NCI-H1092 treated with DMSO at 0.1 percent for 48 hours (cell line): ENCODE results near the gene ARF3.

Experiments used
- DNase-seq: peaks from one replicate; lab custom pipeline; 2025; lab: John Stamatoyannopoulos, UW

The ARF3 gene

DNA sequence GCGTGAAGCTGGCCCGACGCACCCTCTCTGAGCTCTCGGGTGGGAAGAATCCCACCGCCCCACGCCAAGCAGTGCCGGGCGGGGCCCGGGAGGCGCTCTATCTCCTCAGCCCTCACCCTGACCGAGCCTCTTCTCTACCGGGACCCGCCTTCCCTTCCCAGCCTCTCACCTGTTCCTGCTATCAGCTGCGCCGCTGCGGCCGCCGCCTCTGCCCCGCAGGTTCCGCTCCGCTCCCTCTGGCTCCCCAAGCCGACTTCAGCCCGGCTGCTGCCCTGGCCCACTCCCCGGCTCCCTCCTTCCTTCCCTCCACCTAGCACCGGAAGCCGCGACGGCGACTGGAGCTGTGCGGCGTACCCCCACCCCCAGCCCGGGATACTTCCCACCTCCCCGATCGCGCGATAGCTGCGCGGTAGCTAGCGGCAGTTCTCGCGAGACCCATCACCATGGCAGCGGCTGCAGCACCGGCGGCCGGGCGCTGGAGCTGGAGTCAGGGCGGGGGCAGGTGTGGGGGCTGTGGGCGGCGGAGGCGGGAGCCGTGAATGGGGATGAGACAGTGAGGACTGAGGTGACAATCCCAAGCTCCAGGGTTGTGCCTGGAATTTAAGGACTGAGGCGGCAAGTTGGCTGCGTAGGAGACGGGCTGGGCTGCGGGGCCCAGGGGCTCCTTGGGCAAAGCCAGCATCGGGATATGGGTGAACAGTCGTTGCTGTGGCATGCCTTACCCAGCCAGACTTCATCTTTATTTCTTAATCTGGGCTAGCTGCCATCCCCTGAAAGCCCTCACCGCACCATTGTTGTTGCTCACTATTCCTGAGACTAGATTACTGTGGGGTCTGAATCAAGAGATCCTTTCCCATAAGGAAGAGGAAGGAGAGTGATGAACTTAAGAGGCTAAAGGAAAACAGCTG lies at the start of gene ARF3:
Gene ARF3, minus strand, starts transcription at position 347 of the 908 bp plus-strand sequence. CDS start 16,392 bp downstream, outside the sequence.
- peak; percentile 91 for DNase-seq

DNA sequence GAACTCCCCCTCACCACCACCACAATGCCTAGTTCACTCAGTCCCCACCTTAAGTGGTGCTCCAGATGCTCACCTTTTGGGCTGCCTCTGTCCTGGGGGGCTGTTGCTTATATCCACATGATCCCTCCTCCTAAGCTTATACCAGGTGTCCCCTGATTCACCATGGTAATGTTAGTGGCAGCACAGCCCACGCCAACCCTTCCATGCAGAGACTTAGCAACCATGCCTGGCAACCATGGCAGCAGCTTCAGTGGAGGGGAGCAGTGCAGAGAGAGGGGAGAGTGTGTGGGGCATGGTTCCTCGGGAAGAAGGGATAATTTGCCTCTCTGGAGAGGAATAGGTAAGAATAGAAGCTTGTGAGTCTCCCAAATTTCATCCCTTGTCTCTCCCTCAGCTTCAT lies 43.1 kb upstream of the ARF3 start:
- DNase-seq, result no peak

DNA sequence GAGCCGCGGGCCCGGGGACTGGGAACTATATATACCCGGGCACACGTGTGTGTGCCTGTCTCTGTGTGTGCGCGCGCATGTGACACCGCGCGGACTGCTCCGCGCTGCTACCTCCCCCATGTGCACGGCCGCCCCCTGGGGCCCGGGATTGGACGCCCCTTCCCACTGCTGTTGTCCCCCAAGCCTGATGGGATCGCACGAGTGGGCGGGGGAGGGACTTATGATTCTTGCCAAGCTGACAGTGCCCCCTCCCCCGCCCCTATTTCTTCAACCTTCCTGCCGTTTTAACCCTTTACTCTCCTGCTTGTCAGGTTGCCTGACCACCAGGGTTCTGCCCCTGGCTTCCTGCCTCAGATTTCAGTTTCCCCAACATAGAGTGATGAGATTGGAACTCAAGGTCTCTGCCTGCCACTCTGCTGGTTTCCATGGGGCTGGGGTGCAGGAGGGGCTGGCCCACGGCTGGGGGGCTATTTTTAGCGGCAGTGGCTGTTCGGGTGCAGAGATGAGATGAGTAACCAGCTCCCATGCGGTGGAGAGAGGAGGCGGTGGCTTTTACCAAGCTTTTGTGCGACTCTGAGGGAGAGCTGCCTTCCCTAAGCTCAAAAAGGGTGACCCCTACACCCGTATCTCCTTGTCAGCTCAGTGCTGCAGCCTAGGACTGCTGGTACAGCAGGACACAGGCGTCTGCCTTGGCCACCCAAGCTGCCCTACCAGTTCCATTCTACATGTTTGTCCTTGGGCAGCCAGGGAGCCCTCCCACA lies 42.3 kb upstream of the ARF3 start, which contains the start of gene DDN:
Gene DDN, minus strand, starts transcription at position 5 of the 761 bp plus-strand sequence. CDS start 88 bp downstream, outside the sequence.
- DNase-seq, result no peak

DNA sequence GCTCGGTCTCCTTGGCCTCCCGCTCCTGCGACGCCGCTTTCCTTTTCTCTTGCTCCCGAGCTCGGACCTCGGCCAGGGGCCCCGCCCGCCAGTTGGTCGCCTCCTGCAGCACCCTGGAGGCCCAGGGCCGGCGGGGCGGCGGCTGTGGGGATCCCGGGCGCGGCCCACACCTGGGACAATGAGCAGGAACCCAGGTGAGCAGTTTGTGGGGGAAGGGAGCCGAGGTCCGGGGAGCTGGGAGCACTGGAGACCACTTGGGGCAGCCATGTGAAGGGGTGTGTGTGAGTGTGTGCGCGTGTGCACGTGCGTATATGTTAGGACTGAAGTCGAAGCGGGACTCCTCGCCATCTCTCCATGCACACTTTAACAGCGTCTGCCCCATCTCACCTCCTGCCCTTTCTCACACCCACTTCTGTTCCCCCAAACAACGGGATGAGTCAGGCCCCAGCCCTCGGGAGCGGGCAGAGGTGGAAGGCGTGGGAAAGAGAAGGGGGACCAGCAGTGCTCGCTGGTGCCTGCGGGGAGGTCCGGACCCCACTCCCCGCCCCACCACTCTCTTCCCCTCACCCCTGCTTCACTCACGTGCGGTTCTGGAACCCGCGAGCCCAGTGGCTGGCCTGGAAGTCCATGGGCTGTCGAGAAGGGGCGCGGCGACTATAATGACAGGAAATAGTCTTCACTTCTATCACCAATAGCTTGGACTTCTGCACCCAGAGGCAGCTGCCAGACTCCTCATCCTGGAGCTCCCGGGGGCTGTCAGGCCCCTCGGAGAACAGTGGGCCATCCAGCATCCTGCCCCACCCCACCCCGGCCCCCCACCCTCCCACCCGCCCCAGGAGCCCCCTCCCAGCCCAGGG lies 41.4 kb upstream of the ARF3 start:
- no peak for DNase-seq

DNA sequence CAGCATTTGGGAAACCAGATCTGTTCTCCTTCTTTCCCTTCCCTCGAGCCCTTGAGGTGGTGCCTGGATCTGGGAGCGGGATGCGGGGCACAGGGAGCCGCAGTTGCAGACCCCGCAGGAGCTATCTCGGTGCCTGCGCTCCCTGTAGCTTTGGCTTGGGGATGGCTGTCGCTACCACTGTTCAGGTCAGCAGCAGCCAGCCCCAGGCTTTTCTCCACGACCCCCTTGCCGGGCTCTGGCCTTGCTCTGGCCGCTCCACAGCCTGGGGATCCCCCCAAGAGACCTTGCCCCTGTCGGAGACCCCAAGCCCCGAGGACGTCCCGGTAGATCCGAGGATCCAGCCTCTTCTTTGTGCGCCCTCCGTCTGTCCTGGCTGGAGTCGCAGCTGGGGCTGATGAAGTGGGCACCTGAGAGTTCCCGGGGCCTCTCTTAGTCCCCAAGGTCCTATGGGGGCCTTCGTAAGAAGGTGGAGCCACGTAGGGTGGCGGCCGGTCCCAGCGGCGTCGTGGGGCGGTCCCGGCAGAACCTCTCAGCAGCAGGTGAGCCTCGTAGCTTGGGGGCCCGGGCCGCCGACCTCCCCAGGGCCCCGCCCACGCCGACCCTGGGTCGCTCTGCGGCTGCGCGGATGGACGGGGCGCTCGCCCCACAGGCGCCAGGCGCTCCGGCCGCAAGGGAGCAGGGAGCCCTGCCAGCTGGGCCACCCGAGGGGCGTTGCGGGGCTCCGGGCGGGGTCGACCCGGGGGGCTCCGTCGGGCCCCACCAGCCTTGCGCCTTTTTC lies 40.6 kb upstream of the ARF3 start:
- no peak for DNase-seq

DNA sequence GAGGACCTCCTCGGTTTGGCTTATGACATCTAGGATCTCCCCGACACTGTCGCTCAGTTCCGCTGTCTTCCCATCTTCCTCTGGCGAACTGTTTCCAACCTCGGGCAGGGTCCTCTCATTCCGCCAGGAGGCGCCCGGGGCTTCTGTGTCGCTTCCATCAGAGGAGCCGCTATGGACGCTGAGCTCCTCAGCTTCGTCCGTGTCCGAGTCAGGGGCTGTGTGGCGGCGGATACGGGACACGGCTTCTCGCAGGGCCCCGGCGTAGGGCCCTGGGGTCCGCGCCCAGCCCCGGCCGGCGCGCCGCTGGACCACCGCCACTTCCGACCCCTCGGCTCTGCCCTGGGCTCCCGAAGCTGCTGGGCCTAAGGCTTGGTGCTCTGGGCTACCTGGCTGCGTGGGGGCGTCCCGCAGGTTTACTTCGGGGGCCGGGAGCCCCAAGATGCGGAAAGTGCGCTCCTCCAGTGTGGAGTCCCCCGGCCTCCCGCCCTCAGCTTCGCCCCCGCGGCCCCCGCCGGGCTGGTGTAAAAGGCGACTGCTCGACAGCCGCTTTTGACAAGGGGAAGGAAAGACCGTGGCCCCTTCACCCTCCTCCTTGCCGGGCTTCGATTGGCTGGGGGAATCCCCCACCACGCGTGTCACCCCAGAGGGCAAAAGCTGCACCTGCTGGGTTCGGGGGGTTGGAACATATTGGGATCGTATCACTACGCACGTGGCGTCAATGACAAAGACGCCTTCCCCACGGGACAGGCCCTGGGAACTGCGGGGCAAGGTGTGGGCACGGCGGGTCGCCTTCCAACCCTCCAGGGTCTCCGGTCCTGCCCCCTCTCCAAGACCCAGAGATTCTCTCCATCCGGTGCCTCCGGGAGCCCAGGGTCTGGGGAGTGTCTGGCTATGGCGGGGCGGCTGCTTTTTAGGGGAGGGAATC lies 39.8 kb upstream of the ARF3 start:
- peak; percentile 40 for DNase-seq

DNA sequence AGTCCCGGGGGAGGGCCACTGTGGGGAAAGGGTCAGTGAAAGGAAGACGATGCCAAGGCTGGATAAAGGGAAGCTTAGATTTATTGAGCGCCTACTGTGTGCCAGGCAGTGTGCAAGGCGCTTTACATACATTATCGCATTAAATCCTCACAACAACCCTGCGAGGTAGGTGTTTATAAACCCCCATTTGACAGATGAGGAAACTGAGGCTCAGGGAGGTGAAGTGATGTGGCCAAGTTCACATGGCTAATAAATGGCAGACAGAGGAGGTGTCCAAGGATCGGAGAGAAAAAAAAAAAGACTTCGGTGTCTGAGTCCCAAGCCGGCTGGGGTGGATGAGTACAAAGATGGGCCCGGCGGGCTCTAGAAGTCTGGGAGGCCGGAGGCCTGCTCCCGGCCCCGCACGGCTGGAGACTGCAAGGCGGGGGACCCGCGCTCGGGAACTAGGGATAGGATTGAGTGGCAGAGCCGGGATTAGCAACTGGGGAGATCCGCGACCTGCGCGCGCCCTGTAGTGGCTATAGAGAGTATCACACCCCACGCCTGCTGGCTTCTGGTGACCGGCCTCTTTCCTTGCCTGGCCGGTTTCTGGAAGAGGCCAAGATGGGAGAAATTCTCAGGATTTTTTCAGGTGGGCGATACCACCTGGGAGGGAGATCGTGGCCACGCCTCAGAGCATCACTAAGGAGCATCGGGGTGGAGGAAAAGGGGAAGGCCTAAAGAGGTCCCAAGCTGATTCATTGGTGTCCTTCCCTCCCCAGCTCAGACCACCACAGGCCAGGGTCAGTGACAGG lies 38.0 kb upstream of the ARF3 start:
- DNase-seq, result peak; percentile 35

DNA sequence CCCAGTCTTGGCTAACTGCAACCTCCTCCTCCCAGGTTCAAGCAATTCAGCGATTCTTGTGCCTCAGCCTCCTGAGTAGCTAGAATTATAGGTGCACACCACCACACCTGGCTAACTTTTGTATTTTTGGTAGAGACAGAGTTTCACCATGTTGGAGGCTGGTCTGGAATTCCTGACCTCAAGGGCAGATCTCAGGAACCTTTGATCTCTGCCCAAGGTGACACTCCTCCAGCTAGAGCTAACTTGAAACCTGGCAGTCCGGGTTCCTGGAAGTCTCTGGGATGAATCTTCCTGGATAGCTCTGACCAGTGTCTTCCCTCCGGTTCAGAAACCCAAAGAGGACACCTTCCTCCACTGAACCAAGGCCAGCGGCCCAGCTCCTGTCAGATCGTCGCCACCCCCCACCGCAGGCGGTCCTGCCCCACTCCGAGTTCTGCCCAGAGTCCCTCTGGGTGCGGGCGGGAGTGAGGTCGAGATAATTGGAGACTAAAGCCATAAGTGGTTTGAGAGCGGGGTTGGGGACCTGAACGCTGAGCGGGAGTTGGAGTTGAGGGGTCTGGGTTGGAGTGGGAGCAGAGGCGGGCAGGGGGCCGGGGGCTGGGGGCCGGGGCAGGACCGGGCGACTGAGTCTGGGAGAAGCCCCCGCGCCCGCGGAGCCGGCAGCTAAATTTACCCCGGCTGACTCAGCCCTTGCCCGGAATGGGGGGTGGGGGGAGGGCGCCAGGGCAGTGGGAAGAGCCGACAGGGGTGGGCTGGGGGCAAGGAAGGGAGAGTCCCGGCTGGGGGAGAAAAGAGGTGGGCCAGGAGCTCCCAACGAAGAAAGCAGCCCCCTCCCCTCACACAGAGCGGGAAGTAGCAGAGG lies 37.2 kb upstream of the ARF3 start:
- DNase-seq, result no peak

DNA sequence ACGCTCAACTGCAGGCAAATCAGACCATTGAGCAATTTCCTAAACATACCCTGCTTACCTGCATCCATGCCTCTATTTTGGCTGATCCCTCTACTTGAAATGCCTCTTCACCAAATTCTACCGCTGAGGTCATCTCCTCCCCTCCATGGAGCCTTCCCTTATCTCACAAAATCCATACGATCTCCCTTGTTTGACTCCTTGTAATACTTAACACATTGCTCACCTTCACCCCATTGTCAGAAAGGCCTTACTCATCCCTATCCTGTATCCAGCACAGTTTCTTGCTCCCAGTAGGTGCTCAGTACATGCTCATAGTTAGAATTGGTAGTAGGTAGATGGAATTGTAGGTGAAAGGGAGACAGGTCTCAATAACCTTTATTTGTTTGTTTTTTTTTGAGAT lies 36.5 kb upstream of the ARF3 start:
- no peak for DNase-seq

DNA sequence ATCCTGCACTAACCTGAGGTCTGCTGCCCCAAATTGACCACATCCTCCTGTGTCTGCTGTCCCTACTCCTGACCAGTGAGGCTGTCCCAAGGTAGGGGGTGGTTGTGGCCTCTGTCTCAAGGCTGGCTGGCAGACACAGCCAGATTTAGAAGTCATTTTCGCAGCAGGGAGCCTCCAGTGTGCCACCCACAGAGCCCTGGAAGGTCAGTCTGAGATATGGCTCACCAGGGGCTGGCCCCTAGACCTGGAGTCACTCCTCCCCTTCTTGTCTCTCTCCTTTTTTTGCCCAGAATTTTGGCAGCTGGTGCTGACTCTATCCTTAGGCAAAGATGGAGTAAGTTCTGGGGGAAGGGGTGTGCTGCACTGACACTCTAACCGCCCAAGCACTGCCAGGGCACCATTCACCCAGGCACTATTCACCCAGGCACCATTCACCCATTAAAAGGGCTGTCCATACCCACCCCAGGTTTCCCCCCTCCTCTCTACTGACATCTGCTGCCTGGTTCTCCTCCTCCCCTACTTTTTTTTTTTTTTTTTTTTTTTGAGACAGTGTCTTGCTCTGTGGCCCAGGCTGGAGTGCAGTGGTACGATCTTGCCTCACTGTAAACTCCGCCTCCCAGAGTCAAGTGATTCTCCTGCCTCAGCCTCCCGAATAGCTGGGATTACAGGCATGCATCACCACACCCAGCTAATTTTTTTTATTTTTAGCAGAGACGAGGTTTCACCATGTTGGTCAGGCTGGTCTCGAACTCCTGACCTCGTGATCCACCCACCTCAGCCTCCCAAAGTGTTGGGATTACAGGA lies 34.2 kb upstream of the ARF3 start:
- no peak for DNase-seq

DNA sequence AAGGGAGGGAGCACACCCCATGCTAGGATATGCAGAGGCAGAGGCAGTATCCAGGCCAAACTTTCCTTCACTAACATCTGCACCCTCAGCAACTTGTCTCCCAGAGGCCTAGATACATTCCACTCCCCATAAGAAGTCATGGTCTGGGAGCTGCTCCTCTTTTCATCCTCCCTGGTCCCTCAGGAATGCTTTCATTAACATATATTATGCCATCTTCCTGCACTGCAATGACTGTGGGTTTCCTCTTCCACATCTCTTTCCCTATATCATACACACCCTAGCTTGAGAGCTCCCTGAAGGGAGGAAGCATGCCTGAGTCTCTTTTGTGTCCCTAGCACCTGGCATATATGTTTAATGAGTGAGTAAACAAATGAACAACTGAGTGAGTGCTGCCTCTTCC lies 33.3 kb upstream of the ARF3 start:
- no peak for DNase-seq

DNA sequence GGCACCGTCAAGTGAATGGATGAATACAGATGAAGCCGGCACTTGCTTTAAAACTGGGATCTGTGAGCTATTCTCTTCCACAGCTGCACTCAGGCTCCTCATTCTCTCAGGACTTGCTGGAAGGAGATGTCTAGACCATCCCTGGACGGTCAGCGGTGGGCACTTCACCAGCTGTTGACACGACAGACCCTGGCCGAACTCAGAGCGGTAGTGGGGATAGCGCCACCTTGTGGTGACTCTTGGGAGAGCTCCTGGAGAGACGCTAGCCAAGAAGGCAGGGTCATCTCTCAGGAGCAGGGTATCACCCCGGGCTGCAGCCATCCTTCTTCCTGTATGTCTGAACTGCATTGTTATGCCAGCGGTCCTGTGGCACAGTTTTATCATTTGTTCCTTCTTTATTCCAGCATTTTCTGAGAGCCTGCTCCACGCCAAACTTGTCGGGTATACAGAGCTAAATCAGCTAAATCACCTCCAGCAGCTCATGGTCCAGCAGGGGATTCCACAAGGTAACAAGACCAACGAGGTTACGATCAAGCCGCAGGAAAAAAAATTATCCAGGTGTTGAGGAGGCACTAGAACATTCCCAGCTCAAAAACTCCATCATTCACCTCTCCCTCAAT lies 30.9 kb upstream of the ARF3 start:
- no peak for DNase-seq

DNA sequence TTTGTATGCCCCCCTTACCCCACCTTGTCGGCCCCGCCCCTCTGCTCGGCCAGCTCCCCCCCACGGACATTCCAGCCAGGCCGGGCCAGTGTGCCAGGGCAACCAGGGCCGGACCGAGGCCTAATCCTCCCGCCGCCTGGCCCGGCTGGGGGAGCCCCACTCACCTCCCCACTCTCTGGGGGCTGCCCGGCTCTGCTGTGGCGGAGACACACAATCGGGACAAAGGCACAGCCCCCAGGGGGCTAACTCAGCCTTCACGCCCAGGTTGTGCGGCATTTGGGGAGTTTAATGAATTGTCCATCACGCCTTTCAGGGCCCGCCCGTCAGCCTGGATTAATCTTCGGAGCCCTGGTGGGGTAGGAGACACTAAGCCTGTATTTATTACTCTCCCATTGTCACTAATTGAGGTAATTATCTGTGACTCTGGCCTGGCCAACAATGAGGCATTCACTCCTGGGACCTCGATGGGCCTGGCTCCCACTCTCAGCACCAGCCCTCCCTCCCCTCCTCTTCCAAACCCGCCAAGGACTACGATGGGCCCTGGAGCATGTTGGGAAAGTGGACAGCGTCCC lies 29.5 kb upstream of the ARF3 start:
- DNase-seq, result no peak

DNA sequence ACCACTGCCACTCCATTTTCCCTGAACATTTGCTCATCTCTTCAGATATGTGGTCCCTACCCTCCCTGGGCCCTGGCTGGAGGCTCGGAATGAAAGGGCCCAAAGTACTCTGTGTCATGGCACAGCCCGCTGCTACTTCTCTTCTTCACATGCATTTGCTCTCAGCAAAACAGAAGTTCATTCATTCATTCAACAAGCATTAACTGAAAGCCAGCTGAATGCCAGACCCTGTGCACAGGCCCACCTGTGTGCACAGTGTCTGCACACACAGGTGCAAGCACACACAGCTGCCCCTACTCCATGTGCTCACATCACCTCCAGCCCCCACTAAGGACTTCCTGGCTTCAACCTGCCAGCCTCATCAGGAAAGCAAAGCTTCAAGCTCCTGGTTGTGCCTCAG lies 28.6 kb upstream of the ARF3 start:
- no peak for DNase-seq

DNA sequence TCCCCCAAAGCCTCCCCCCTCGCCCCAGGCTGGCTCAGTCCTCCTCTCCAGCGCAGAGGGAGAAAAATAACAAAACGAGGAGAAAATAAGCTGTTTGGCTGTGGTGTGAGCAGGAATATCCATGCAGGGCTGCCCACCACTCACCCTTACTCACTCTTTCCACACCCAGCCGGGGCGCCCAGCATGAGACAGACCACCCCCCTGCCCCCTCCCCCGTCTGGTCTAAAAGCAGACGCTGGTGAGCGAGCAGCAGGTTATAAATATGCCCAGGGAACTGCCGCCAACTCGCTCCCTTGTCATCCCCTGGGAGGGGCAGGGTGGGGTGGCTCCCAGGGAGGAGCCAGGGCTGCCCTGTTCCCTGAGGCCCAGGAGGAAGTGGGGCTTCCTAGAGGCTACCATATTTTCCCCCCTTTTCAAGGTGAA lies 28.2 kb upstream of the ARF3 start:
- no peak for DNase-seq

DNA sequence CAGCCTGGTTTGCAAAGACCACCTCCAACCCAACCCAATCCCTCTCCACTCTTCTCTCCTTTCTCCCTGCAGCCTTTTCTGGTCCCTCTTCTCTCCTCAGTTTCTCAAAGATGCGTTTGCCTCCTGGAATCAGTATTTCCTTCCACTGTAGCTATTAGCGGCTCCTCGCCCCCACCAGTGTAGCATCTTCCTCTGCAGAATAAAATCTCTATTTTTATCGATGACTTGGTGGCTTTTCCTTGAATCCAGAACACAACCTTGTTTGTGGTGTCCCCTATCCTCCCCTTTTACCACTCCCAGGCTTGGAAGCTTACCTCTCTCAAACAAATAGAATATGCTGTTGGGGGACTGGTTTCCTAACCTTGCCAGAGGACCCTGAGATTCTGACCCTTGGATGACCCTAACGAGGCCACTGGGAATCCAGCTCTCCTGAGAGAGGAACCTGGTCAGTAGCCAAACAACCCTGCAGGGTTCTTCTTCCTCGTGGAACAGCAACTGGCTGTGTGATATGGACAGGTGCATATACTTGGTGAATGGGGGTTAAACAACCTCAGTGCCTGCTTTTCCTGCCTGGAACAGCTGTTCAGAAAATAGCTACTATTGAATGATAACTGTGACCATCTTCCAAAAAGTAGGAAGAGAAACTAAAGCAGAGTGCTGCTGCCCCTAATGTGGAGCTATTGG lies 25.3 kb upstream of the ARF3 start:
- no peak for DNase-seq
